Panc1 (cell line): ENCODE results near the gene SIVA1. TPM values are rescaled to one million over a fixed set of nuclear protein-coding genes. Genes with fewer than 3 reads are reported as not detected.

Experiments
- ATAC-seq: fragments of 200-7000 bp; cut with Tn5 transposase; 2 replicates; pipeline ENCODE4 v1.9.1; 2020; ENCODE audit warnings: mild to moderate bottlenecking, moderate library complexity
- BruUV-seq: library from RNA; stranded (reverse); fragments of 400-500 nt; replicated peaks from 2 replicates; lab custom pipeline; 2021; lab: Mats Ljungman, UMichigan
- CTCF ChIA-PET: fragments of 300-600 bp; sonication (Branson Sonifier 250); formaldehyde crosslinking; loops from one replicate; lab custom pipeline; 2022; ENCODE audit warnings: antibody characterized with exemption; lab: Charles Lee
- POLR2A ChIA-PET: fragments of 300-600 bp; sonication (Branson Sonifier 250); formaldehyde crosslinking; loops from one replicate; lab custom pipeline; 2022; ENCODE audit warnings: antibody characterized with exemption; lab: Charles Lee
- DNase-seq: peaks from one replicate; pipeline ENCODE4 v3.0.0-alpha.2; 2010; ENCODE audit warnings: low read depth, low spot score
- H3K27ac ChIP-seq: 2 replicates; pipeline ENCODE4 v1.5.1; 2011; ENCODE audit warnings: mild to moderate bottlenecking, low read length, inconsistent platforms
- H3K27me3 ChIP-seq: fragments of 200-500 bp; sonication (Bioruptor generic); 2 replicates; pipeline ENCODE4 v1.6.0; 2014; ENCODE audit warnings: low read length, inconsistent platforms; ENCODE audit not compliant: control insufficient read depth, insufficient read depth
- H3K36me3 ChIP-seq: fragments of 200-500 bp; sonication (Bioruptor generic); 2 replicates; pipeline ENCODE4 v1.5.1; 2014; ENCODE audit warnings: inconsistent platforms, mild to moderate bottlenecking, low read length, moderate library complexity; ENCODE audit not compliant: control insufficient read depth, insufficient read depth
- H3K4me1 ChIP-seq: 2 replicates; pipeline ENCODE4 v1.5.1; 2011; ENCODE audit warnings: inconsistent platforms, mild to moderate bottlenecking, low read length, moderate library complexity; ENCODE audit not compliant: control insufficient read depth, insufficient read depth
- H3K4me3 ChIP-seq, 2 experiments: 2 replicates each; pipeline ENCODE4 v1.5.1; 2011 to 2012; ENCODE audit warnings: low read depth in 2 of 2, low read length in 2 of 2, mild to moderate bottlenecking in 2 of 2, inconsistent platforms in 1 of 2, moderate library complexity in 1 of 2
- H3K9me3 ChIP-seq: fragments of 200-500 bp; sonication (Bioruptor generic); 2 replicates; pipeline ENCODE4 v1.5.1; 2014; ENCODE audit warnings: low read depth, mild to moderate bottlenecking, inconsistent platforms, low read length, moderate library complexity; ENCODE audit not compliant: control insufficient read depth, insufficient read depth
- CTCF ChIP-seq: fragments of 450-650 bp; IDR thresholded peaks from 2 replicates; pipeline ENCODE4 v1.5.1; 2017; ENCODE audit warnings: mild to moderate bottlenecking
- POLR2AphosphoS5 ChIP-seq: IDR thresholded peaks from 2 replicates; pipeline ENCODE4 v1.6.1; 2012; ENCODE audit warnings: mild to moderate bottlenecking, low read depth, low read length, moderate library complexity
- REST ChIP-seq, 2 experiments: IDR thresholded peaks; 2 replicates each; pipeline ENCODE4 v1.6.1; 2011 to 2012; ENCODE audit warnings: low read depth in 2 of 2, control low read depth in 1 of 2, low read length in 1 of 2, mild to moderate bottlenecking in 1 of 2, moderate library complexity in 1 of 2; ENCODE audit not compliant: insufficient read depth in 1 of 2
- SIN3A ChIP-seq: IDR thresholded peaks from 2 replicates; pipeline ENCODE4 v1.6.1; 2012; ENCODE audit warnings: low read depth, mild to moderate bottlenecking, low read length, moderate library complexity, borderline replicate concordance; ENCODE audit not compliant: insufficient read depth
- TCF7L2 ChIP-seq: IDR thresholded peaks from 2 replicates; pipeline ENCODE4 v1.6.1; 2011; ENCODE audit warnings: mild to moderate bottlenecking, low read depth, low read length, inconsistent platforms
- in situ Hi-C: cut with HindIII; loops from 2 replicates; pipeline ENCODE4 v1.10.0; 2016; ENCODE audit warnings: low sequenced_read_pairs, low pct_unique_long_range_greater_than_20kb
- intact Hi-C: fragments of 100-400 bp; cut with micrococcal nuclease; formaldehyde crosslinking; loops from one replicate; pipeline ENCODE4 v1.10.0; 2022; ENCODE audit not compliant: unreplicated experiment
- total RNA-seq: library from RNA; stranded (reverse); gene quantifications from one replicate; pipeline ENCODE4 v1.2.1, GENCODE V29; 2021; ENCODE audit not compliant: unreplicated experiment

Gene SIVA1
- total RNA-seq, 1 experiment from 2014 or later, result 100 TPM

GRCh38 chr14:104732931-104733681, 19.8 kb upstream of the SIVA1 start:
- Histone ChIP-seq H3K4me3 (no peak overlapping the region), H3K36me3 (no peaks in the 10 kb centered on the region), H3K9me3 (no peaks in the 10 kb centered on the region), H3K4me1 (no peaks in the 10 kb centered on the region), H3K27me3 (no peaks in the 10 kb centered on the region), H3K27ac (no peak overlapping the region)
- no peak for ATAC-seq
- CTCF ChIA-PET, result no interaction called here
- TF ChIP-seq CTCF, result no peak
- no peak for TF ChIP-seq SIN3A
- POLR2A ChIA-PET, result no interaction called here
- in situ Hi-C loops (no loop called here), intact Hi-C loops (no loop called here)
- BruUV-seq, result no TSS peak
- DNase-seq, result no peak

- CTCF ChIA-PET, result no interaction called here
- ATAC-seq, result no peak
- no peaks in the 10 kb centered on the region for H3K36me3 ChIP-seq
- in situ Hi-C loops (no loop called here), intact Hi-C loops (no loop called here)
- TF ChIP-seq TCF7L2 (no peak), CTCF (no peak), REST (IDR thresholded peaks at IDR 0.05; ENCODE audit: insufficient read depth in 1 of 2, low read depth in 2 of 2, low read length in 1 of 2) (no peak), SIN3A (no peak), POLR2AphosphoS5 (no peak)
- POLR2A ChIA-PET, result no interaction called here
- H3K4me1 ChIP-seq, result no peaks in the 10 kb centered on the region
- BruUV-seq, result no TSS peak
- H3K27ac ChIP-seq, result no peak overlapping the region
- H3K4me3 ChIP-seq, result no peak overlapping the region
- DNase-seq, result no peak
- no peaks in the 10 kb centered on the region for H3K27me3 ChIP-seq
- H3K9me3 ChIP-seq, result no peaks in the 10 kb centered on the region
These were observed 18.8 kb upstream of the SIVA1 start for GRCh38 chr14:104734051-104734587.
